H7 (cell line): ENCODE measurements around the gene BMPER. TPM values are rescaled to one million over a fixed set of nuclear protein-coding genes. Genes with fewer than 3 reads are reported as not detected.

Source experiments
- DNase-seq: peaks from one replicate; pipeline ENCODE4 v3.0.0; 2012
- H3K27me3 ChIP-seq: 2 replicates; pipeline ENCODE4 v1.6.0; 2011; ENCODE audit warnings: mild to moderate bottlenecking, low read length; ENCODE audit not compliant: control insufficient read depth, insufficient read depth
- H3K36me3 ChIP-seq: replicated peaks from 2 replicates; pipeline ENCODE4 v1.5.1; 2011; ENCODE audit warnings: low read length; ENCODE audit not compliant: control insufficient read depth, insufficient read depth
- H3K4me3 ChIP-seq: 2 replicates; pipeline ENCODE4 v1.5.1; 2011; ENCODE audit warnings: low read depth, mild to moderate bottlenecking, control low read depth, low read length, moderate library complexity; ENCODE audit not compliant: insufficient read depth
- total RNA-seq: library from RNA; depleted of rRNA; stranded (reverse); fragments of >200 nt; shearing (Covaris generic); gene quantifications from 2 replicates; pipeline ENCODE4 v1.2.3, GENCODE V29; 2014

BMPER gene
- total RNA-seq, 1 experiment from 2014 or later, result 2.4 TPM

GRCh38 chr7:33952824-33953223, 47.5 kb downstream of the BMPER start:
- Histone ChIP-seq H3K4me3 (no peak overlapping the region), H3K27me3 (no peaks in the 10 kb centered on the region), H3K36me3 (no peaks in the 10 kb centered on the region)
- no peak for DNase-seq

DNA sequence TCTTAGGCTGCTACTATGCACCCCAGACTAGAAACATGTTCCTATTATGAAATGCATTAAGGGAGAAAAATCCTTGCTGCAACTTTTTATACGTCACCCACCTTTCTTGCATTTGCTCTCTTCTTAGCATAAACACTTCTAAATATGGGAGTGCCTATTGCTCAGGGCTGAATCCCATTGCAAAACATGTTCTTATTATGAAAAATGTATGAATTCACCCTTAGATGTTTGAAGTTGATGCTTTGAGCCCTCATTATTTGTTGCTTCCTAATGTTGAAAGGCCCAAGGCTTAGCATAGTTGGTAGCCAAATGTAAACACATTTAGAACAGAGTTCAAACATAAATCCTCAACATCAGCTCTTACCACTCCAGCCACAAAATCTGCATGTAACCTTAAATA, 52.8 kb downstream of the BMPER start:
- no peak for DNase-seq

DNA sequence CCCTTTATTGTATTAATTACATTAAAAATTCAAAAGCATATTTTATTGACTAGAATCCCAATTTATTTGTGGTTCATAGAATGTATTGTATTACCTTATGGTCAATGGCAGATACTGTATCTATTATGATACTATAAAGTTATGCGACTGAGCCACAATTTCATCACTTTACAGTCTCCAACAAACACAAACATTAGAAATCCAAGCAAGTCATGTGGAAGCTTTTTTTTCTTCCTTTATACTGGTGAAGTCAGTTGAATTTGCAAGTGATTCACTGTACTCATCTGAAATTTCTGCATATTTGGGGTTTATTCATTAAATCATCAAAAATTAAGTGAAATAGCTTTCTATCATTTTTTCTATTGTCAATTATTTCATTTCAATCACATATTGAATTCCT, 54.3 kb downstream of the BMPER start:
- no peaks in the 10 kb centered on the region for H3K36me3 ChIP-seq
- DNase-seq, result no peak
- no peaks in the 10 kb centered on the region for H3K27me3 ChIP-seq

More for the DNA sequence above, 52.8 kb downstream of the BMPER start:
- Histone ChIP-seq H3K36me3 (no peaks in the 10 kb centered on the region), H3K27me3 (no peaks in the 10 kb centered on the region), H3K4me3 (no peak overlapping the region)

DNA sequence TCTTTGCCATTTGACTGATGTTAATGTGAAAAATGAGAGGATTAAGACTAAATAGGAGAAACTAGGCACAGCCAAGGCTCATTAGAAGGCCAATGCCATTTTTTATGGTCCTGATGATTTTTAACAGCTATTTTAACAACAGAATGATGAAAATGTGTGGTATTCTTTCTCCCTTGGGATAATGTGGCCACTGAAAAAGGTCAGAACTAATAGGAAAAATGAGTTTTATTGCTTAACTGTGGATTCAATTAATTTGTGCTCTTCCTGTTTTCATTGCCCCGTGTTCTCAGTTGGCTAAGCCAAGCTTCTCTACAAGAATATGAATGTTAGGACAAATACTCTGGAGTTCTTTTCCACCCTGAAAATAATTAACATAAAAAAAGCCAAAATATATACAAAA, 56.6 kb downstream of the BMPER start:
- no peaks in the 10 kb centered on the region for H3K36me3 ChIP-seq
- H3K27me3 ChIP-seq, result no peaks in the 10 kb centered on the region
- no peak for DNase-seq
- H3K4me3 ChIP-seq, result no peak overlapping the region

More for the DNA sequence above, 54.3 kb downstream of the BMPER start:
- H3K4me3 ChIP-seq, result no peak overlapping the region

DNA sequence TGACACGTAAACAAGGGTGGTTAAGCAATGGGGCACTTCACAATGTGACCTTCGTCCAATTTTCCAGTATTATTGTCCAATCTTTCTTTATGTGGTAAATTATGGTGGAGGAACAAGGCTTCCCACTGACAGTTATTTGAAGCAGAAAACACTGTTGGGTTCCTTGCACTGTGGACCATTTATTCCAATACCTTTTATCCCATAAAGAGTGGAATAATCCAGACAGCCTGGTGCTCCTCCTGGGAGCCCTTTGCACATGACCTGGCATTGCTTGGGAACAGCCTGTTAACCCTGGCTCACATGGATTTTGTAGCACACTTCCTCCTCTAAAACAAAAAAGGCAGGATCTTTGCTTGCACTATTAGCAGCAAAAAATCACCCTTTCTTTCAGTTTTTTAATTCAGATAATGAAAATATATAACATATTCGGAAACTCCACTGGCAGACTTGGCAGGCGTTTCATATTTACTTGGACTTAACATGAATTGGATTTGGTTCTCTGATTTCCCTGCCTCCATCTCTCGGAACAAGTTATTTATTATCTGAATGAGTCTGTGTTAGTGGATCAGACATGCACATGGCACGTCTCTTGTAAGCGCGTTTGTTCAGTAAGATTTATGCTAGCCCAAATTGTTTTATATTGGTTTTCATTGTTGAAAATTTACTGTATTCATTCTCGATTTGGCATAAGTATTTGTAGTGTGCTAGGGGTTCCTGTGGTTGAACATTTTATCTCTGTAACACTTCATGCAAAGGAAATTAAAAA, 59.3 kb downstream of the BMPER start:
- no peak for DNase-seq
- Histone ChIP-seq H3K36me3 (no peaks in the 10 kb centered on the region), H3K4me3 (no peak overlapping the region), H3K27me3 (no peaks in the 10 kb centered on the region)

GRCh38 chr7:33965183-33965744, 59.9 kb downstream of the BMPER start:
- no peak overlapping the region for H3K4me3 ChIP-seq

GRCh38 chr7:33968591-33968990, 63.3 kb downstream of the BMPER start:
- Histone ChIP-seq H3K27me3 (no peaks in the 10 kb centered on the region), H3K36me3 (no peaks in the 10 kb centered on the region), H3K4me3 (no peak overlapping the region)
- DNase-seq, result no peak

More at GRCh38 chr7:33965183-33965744, 59.9 kb downstream of the BMPER start:
- no peak for DNase-seq
- Histone ChIP-seq H3K36me3 (no peaks in the 10 kb centered on the region), H3K27me3 (no peaks in the 10 kb centered on the region)

DNA sequence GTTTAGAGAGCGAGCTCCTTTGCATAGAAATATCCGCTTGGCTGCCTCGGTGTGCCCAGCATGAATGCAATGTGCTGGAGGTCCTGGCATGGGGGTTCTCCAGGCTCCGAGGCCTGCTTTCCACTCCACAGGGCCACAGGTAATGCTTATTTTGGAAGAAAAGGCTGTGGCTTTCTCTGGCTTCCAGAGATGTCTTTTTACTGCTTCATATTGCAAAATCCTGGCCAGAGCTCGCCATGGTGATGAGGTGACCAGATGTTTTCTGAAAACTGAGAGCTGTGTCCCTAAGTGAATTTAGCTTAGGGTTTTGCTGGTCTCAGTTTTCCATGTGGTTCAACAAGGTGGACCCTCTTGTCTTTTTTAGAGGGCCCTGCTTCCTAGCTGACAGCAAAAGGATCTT, 65.2 kb downstream of the BMPER start:
- no peaks in the 10 kb centered on the region for H3K27me3 ChIP-seq
- no peak overlapping the region for H3K4me3 ChIP-seq
- no peaks in the 10 kb centered on the region for H3K36me3 ChIP-seq
- DNase-seq, result no peak

DNA sequence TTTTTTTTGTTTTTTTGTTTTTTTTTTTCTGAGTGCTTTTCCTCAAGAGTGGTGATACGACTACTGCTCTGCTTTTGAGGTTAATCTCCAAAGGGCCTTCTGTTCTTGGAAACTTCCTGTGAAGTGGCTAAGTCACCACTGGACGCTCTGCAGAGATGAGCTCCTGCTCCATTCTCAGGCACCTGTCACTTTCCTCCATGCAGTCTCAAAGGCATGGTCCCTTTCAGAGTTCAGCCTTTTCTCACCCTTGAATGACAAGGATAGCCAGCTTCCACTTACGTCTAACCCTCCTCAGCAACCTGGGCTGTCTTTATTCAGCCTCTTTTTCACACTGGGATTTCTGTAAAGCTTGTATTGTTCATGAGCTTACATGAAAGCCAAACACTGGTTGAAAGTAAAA, 65.8 kb downstream of the BMPER start:
- Histone ChIP-seq H3K36me3 (no peaks in the 10 kb centered on the region), H3K4me3 (no peak overlapping the region), H3K27me3 (no peaks in the 10 kb centered on the region)
- no peak for DNase-seq

- DNase-seq, result no peak
- Histone ChIP-seq H3K36me3 (no peaks in the 10 kb centered on the region), H3K27me3 (no peaks in the 10 kb centered on the region), H3K4me3 (no peak overlapping the region)
These were observed 68.1 kb downstream of the BMPER start for GRCh38 chr7:33973231-33974015.

GRCh38 chr7:33979300-33979806, 74.0 kb downstream of the BMPER start:
- Histone ChIP-seq H3K27me3 (no peaks in the 10 kb centered on the region), H3K36me3 (no peaks in the 10 kb centered on the region), H3K4me3 (no peak overlapping the region)
- no peak for DNase-seq

- no peak overlapping the region for H3K4me3 ChIP-seq
- no peak for DNase-seq
- no peaks in the 10 kb centered on the region for H3K27me3 ChIP-seq
- H3K36me3 ChIP-seq, result no peaks in the 10 kb centered on the region
These were observed 74.5 kb downstream of the BMPER start for GRCh38 chr7:33979807-33980355.

GRCh38 chr7:33981226-33981625, 75.9 kb downstream of the BMPER start:
- H3K36me3 ChIP-seq, result no peaks in the 10 kb centered on the region
- H3K4me3 ChIP-seq, result no peak overlapping the region
- H3K27me3 ChIP-seq, result no peaks in the 10 kb centered on the region
- no peak for DNase-seq

DNA sequence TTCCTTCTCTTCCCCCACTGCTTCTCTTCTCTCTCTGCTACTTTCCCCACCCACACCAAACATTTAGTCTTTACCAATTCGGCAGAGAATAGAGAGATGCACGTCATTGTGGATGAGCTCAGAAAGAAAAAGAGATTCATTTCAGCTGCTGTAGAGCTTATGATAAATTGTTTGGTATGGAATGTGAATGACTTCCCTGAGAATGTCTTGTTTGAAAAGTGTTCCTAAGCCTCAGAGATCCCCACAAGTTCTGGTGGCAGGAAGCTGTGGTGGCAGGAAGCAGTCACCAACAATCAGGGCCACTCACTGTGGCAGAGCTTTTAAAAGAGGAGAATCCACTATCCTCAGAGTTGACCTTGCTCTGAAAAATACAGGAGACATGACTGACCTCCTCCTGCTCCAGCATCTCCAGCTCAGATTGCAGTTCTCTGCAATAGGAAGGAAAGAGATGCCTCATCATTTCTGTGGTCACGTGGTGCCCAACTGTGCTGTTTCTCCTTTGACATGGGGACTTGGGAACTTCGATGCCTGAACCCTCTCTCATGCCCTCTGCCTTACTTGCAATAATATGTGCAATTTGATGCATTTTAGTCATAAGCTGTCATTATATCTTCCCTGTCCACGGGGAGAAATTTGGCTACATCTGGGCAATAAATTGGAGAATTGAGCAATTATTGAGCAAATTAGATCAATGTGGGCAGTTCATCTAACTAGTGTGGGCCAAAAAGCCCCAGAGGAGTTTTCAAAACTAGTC, 76.5 kb downstream of the BMPER start:
- Histone ChIP-seq H3K4me3 (no peak overlapping the region), H3K36me3 (no peaks in the 10 kb centered on the region), H3K27me3 (no peaks in the 10 kb centered on the region)
- DNase-seq, result no peak
